KMS-11 (cell line): ENCODE measurements around the gene GRHL1.

Experiments
- H2AFZ ChIP-seq: fragments of 200-600 bp; sonication (generic); 2 replicates; pipeline ENCODE4 v1.6.1; 2016; ENCODE audit warnings: antibody characterized with exemption, mixed run types, low read depth
- H3K27ac ChIP-seq: fragments of 200-600 bp; sonication (generic); 2 replicates; pipeline ENCODE4 v1.6.1; 2016; ENCODE audit warnings: mild to moderate bottlenecking, mixed run types
- H3K27me3 ChIP-seq: fragments of 200-600 bp; sonication (generic); 2 replicates; pipeline ENCODE4 v1.6.1; 2017; ENCODE audit warnings: mild to moderate bottlenecking, low read depth, mixed run types, moderate library complexity; ENCODE audit not compliant: insufficient read depth
- H3K36me3 ChIP-seq: fragments of 200-600 bp; sonication (generic); 2 replicates; pipeline ENCODE4 v1.6.1; 2017; ENCODE audit warnings: mild to moderate bottlenecking, mixed run types; ENCODE audit not compliant: insufficient read depth
- H3K4me1 ChIP-seq: fragments of 200-600 bp; sonication (generic); 2 replicates; pipeline ENCODE4 v1.6.1; 2016; ENCODE audit warnings: mild to moderate bottlenecking, low read depth, mixed run types; ENCODE audit not compliant: poor library complexity, severe bottlenecking
- H3K4me2 ChIP-seq: fragments of 200-600 bp; sonication (generic); 2 replicates; pipeline ENCODE4 v1.7.0; 2016; ENCODE audit warnings: mild to moderate bottlenecking, mixed run types
- H3K4me3 ChIP-seq: fragments of 200-600 bp; sonication (generic); IDR thresholded peaks from 2 replicates; pipeline ENCODE4 v1.6.1; 2017; ENCODE audit warnings: low read depth, low read length, mixed read lengths; ENCODE audit not compliant: insufficient read depth
- H3K79me2 ChIP-seq: fragments of 200-600 bp; sonication (generic); 2 replicates; pipeline ENCODE4 v1.6.1; 2016; ENCODE audit warnings: low read depth, mixed run types; ENCODE audit not compliant: insufficient read depth
- H3K9ac ChIP-seq: fragments of 200-600 bp; sonication (generic); 2 replicates; pipeline ENCODE4 v1.6.1; 2016; ENCODE audit warnings: mild to moderate bottlenecking, mixed run types
- H4K20me1 ChIP-seq: fragments of 200-600 bp; sonication (generic); 2 replicates; pipeline ENCODE4 v1.6.1; 2016; ENCODE audit warnings: mild to moderate bottlenecking, mixed run types; ENCODE audit not compliant: insufficient read depth
- CTCF ChIP-seq: fragments of 200-600 bp; sonication (generic); conservative IDR thresholded peaks from 2 replicates; pipeline ENCODE4 v1.6.1; 2017; ENCODE audit warnings: low read depth, mild to moderate bottlenecking, antibody characterized with exemption, low read length, moderate library complexity, mixed read lengths

GRHL1 gene

GRCh38 chr2:10000541-10000940 is 49.0 kb downstream of the GRHL1 start:
- H3K9ac ChIP-seq, result no peak overlapping the region
- H3K27ac ChIP-seq, result no peak overlapping the region
- H3K79me2 ChIP-seq, result no peaks in the 10 kb centered on the region
- H3K27me3 ChIP-seq, result no peaks in the 10 kb centered on the region
- H2AFZ ChIP-seq, result no peak overlapping the region
- no peak overlapping the region for H3K4me3 ChIP-seq
- no peaks in the 10 kb centered on the region for H3K36me3 ChIP-seq
- H3K4me2 ChIP-seq, result no peak overlapping the region
- no peaks in the 10 kb centered on the region for H3K4me1 ChIP-seq
- H4K20me1 ChIP-seq, result no peaks in the 10 kb centered on the region
- no peak for TF ChIP-seq CTCF

- Histone ChIP-seq H4K20me1 (no peaks in the 10 kb centered on the region), H3K4me2 (no peak overlapping the region), H3K79me2 (no peaks in the 10 kb centered on the region), H3K27me3 (no peaks in the 10 kb centered on the region), H3K4me1 (no peaks in the 10 kb centered on the region), H3K27ac (no peak overlapping the region), H3K4me3 (no peak overlapping the region), H2AFZ (no peak overlapping the region), H3K9ac (no peak overlapping the region), H3K36me3 (no peaks in the 10 kb centered on the region)
- TF ChIP-seq CTCF, result no peak
Measured at GRCh38 chr2:10001586-10001985, 50.1 kb downstream of the GRHL1 start.

GRCh38 chr2:10002109-10002508 is 50.6 kb downstream of the GRHL1 start:
- TF ChIP-seq CTCF, result no peak
- H4K20me1 ChIP-seq, result no peaks in the 10 kb centered on the region
- no peak overlapping the region for H3K4me2 ChIP-seq
- H3K4me1 ChIP-seq, result no peaks in the 10 kb centered on the region
- no peak overlapping the region for H3K9ac ChIP-seq
- H3K27ac ChIP-seq, result no peak overlapping the region
- no peaks in the 10 kb centered on the region for H3K27me3 ChIP-seq
- no peak overlapping the region for H3K4me3 ChIP-seq
- no peak overlapping the region for H2AFZ ChIP-seq
- no peaks in the 10 kb centered on the region for H3K36me3 ChIP-seq
- no peaks in the 10 kb centered on the region for H3K79me2 ChIP-seq

- Histone ChIP-seq H3K27me3 (no peaks in the 10 kb centered on the region), H3K27ac (no peak overlapping the region), H3K4me1 (no peaks in the 10 kb centered on the region), H4K20me1 (no peaks in the 10 kb centered on the region), H3K36me3 (no peaks in the 10 kb centered on the region), H3K79me2 (no peaks in the 10 kb centered on the region), H2AFZ (no peak overlapping the region), H3K9ac (no peak overlapping the region), H3K4me3 (no peak overlapping the region), H3K4me2 (no peak overlapping the region)
- no peak for TF ChIP-seq CTCF
Measured at GRCh38 chr2:10002681-10003080, 51.2 kb downstream of the GRHL1 start.
